GM12891 (cell line): ENCODE measurements around the gene LPO.

Experiments
- POLR2A ChIP-seq: IDR thresholded peaks from 2 replicates; pipeline ENCODE4 v1.6.1; 2011; ENCODE audit warnings: low read depth, low read length, control low read depth
- POLR2AphosphoS5 ChIP-seq: IDR thresholded peaks from 2 replicates; pipeline ENCODE4 v1.6.1; 2011; ENCODE audit warnings: low read depth, low read length, control low read depth
- SPI1 ChIP-seq: IDR thresholded peaks from 2 replicates; pipeline ENCODE4 v1.6.1; 2011; ENCODE audit warnings: low read depth, low read length, control low read depth
- TAF1 ChIP-seq: IDR thresholded peaks from 2 replicates; pipeline ENCODE4 v1.6.1; 2011; ENCODE audit warnings: low read depth, low read length, control low read depth

GRCh38 chr17:58301504-58302150 lies 63.2 kb downstream of the LPO start:
- no peak for TF ChIP-seq POLR2AphosphoS5
- no peak for TF ChIP-seq POLR2A
- no peak for TF ChIP-seq TAF1
- no peak for TF ChIP-seq SPI1
